Psoas muscle (tissue), 8 donors: ENCODE measurements around the gene TNNT3. TPM values are rescaled to one million over a fixed set of nuclear protein-coding genes. Genes with fewer than 3 reads are reported as not detected.

ENCODE experiments used
- ATAC-seq, 4 donors: fragments of 200-7000 bp; cut with Tn5 transposase; one replicate each; pipeline ENCODE4 v1.9.1; 2020; ENCODE audit warnings: moderate library complexity in 3 of 4, mild to moderate bottlenecking in 2 of 4
- DNase-seq, 2 donors: peaks; one replicate each; pipeline ENCODE4 v3.0.0-alpha.2; 2020
- H3K27ac ChIP-seq: fragments of 200-600 bp; one replicate; pipeline ENCODE4 v1.8.0; 2022
- H3K27me3 ChIP-seq, 3 donors: fragments of 200-600 bp in 1 of 3; one replicate each; pipeline versions ENCODE4 v1.6.1 to v1.8.0; 2013 to 2022; ENCODE audit warnings: low read length in 2 of 3, mild to moderate bottlenecking in 2 of 3, moderate library complexity in 1 of 3; ENCODE audit not compliant: insufficient read depth in 3 of 3
- H3K36me3 ChIP-seq, 2 donors: fragments of 200-600 bp in 1 of 2; one replicate each; pipeline versions ENCODE4 v1.6.1 to v1.8.0; 2013 to 2022; ENCODE audit warnings: low read depth in 1 of 2, mild to moderate bottlenecking in 1 of 2, moderate library complexity in 1 of 2; ENCODE audit not compliant: insufficient read depth in 1 of 2
- H3K4me1 ChIP-seq: fragments of 200-600 bp; one replicate; pipeline ENCODE4 v1.8.0; 2022
- H3K4me3 ChIP-seq: fragments of 200-600 bp; one replicate; pipeline ENCODE4 v1.8.0; 2022; ENCODE audit warnings: mild to moderate bottlenecking
- H3K9me3 ChIP-seq: fragments of 200-600 bp; one replicate; pipeline ENCODE4 v1.8.0; 2022
- CTCF ChIP-seq: fragments of 200-600 bp; IDR thresholded peaks from one replicate; pipeline ENCODE4 v1.8.0; 2022; ENCODE audit warnings: antibody characterized with exemption
- WGBS, 3 donors: extraction: QIAGEN DNeasy Blood & Tissue Kit; methylation state at CpG; one replicate each; pipeline versions ENCODE4 v1.1.6 to v1.1.7; 2013; 5-methylcytosine and 5-hydroxymethylcytosine counted together
- intact Hi-C, 2 donors: fragments of 100-400 bp; cut with DNase I; formaldehyde crosslinking; loops; one replicate each; pipeline versions ENCODE4 v1.11.0 to v1.14.2; 2022
- polyA plus RNA-seq, 3 donors: library from polyadenylated mRNA; stranded (reverse); fragments of 200-250 nt; gene quantifications; one replicate each; pipeline ENCODE4 v1.2.3, GENCODE V29; 2013
- total RNA-seq, 4 donors: library from RNA; stranded (reverse); fragmentation: NEBNext Ultra II Directional in 2 of 4; extraction: Animal tissue kit (Norgen Biotek cat#: 25700) in 2 of 4; gene quantifications; one replicate each; pipeline versions ENCODE4 v1.2.1 to v1.2.4, GENCODE V29; 2021 to 2023
- donor health status: healthy with polysubstance abuse.
- donor health status: DM: no; HTN: no; CAD: no; lungs with moderate emphysema.
- donor health status: Bipolar disorder and iron deficiency.
- donor health status: healthy.
- donor health status: DM: yes; HTN: yes; CAD: no.
- donor health status: DM: no; HTN: no; CAD: no.
- donor health status: DM: no; HTN: no; CAD: no.
- donor health status: DM: yes; HTN: yes; CAD: no.

The TNNT3 gene
- total and polyA plus RNA-seq, 7 donors, result 1,367 to 7,638 (median 3,289) TPM

GRCh38 chr11:1913271-1914060 is 6.0 kb upstream of the TNNT3 start:
- H3K4me1 ChIP-seq, result peaks cover 28% of the 10 kb centered on the region
- no peaks in the 10 kb centered on the region for H3K27me3 ChIP-seq
- H3K4me3 ChIP-seq, result no peak overlapping the region
- 74 to 86% (median 80%) methylated on average over 25 to 31 of the region's 31 CpGs for whole genome bisulfite sequencing, 3 donors
- TF ChIP-seq CTCF, result no peak
- ATAC-seq, result peak in 2 of 4 donors; percentile 6
- H3K27ac ChIP-seq, result no peak overlapping the region
- H3K9me3 ChIP-seq, result no peaks in the 10 kb centered on the region
- no peaks in the 10 kb centered on the region for H3K36me3 ChIP-seq
- intact Hi-C loops, result loop anchor here (1.0 to 10.0 kb wide), 2 partner anchors 26 to 69 kb away; no protein-coding TSS in a partner anchor
- no peak for DNase-seq

- no peaks in the 10 kb centered on the region for H3K27me3 ChIP-seq
- ATAC-seq, result no peak
- 70 to 100% (median 93%) methylated on average over 2 of the region's 2 CpGs for WGBS, 3 donors
- peak overlapping the region; percentile 94 for H3K27ac ChIP-seq
- no peaks in the 10 kb centered on the region for H3K36me3 ChIP-seq
- intact Hi-C loops, result loop anchor here (1.0 to 10.0 kb wide), 3 partner anchors 23 to 71 kb away; no protein-coding TSS in a partner anchor
- H3K4me1 ChIP-seq, result peaks cover 42% of the 10 kb centered on the region
- TF ChIP-seq CTCF, result no peak
- peak overlapping the region; percentile 53 for H3K4me3 ChIP-seq
- H3K9me3 ChIP-seq, result no peaks in the 10 kb centered on the region
- DNase-seq, result no peak
Observed at GRCh38 chr11:1915795-1916131, 3.7 kb upstream of the TNNT3 start.

- peaks cover 48% of the 10 kb centered on the region for H3K4me1 ChIP-seq
- H3K36me3 ChIP-seq, result no peaks in the 10 kb centered on the region
- peak overlapping the region; percentile 53 for H3K4me3 ChIP-seq
- ATAC-seq, result no peak
- H3K27me3 ChIP-seq, result no peaks in the 10 kb centered on the region
- TF ChIP-seq CTCF, result no peak
- 30 to 49% (median 34%) methylated on average over 14 of the region's 14 CpGs for WGBS, 3 donors
- H3K27ac ChIP-seq, result peak overlapping the region; percentile 94
- intact Hi-C loops, result loop anchor here (1.0 to 10.0 kb wide), 3 partner anchors 24 to 72 kb away; no protein-coding TSS in a partner anchor
- DNase-seq, result peak in 1 of 2 donors; percentile 58
- H3K9me3 ChIP-seq, result no peaks in the 10 kb centered on the region
Observed at GRCh38 chr11:1916132-1916985, 3.1 kb upstream of the TNNT3 start.

GRCh38 chr11:1916986-1917522 is 2.4 kb upstream of the TNNT3 start:
- Histone ChIP-seq H3K4me1 (peaks cover 55% of the 10 kb centered on the region), H3K4me3 (peak overlapping the region; percentile 53)

More at GRCh38 chr11:1916986-1917522, 2.4 kb upstream of the TNNT3 start:
- no peaks in the 10 kb centered on the region for H3K36me3 ChIP-seq
- 23 to 35% (median 24%) methylated on average over 7 to 8 of the region's 8 CpGs for WGBS, 3 donors
- H3K27me3 ChIP-seq, result no peaks in the 10 kb centered on the region
- peak overlapping the region; percentile 94 for H3K27ac ChIP-seq
- no peak for TF ChIP-seq CTCF
- no peaks in the 10 kb centered on the region for H3K9me3 ChIP-seq
- ATAC-seq, result peak in 3 of 4 donors; percentile 26 to 30 (median 28)
- intact Hi-C loops, result loop anchor here (1.0 to 10.0 kb wide), 3 partner anchors 25 to 72 kb away; no protein-coding TSS in a partner anchor
- DNase-seq, result peak in 1 of 2 donors; percentile 65
